NCI-H460 (cell line): ENCODE results near the gene SLC38A8. TPM values are rescaled to one million over a fixed set of nuclear protein-coding genes. Genes with fewer than 3 reads are reported as not detected.
A peak's percentile ranks its signal among the peaks of the same experiment; 100 is the strongest.

ENCODE experiments used
- DNase-seq: peaks from one replicate; pipeline ENCODE4 v3.0.0-alpha.2; 2016; ENCODE audit warnings: low read depth; ENCODE audit errors: extremely low read depth
- polyA plus RNA-seq: library from polyadenylated mRNA; depleted of rRNA; stranded (reverse); fragments of >200 nt; gene quantifications from 2 replicates; pipeline ENCODE4 v1.2.3, GENCODE V29; 2014; cell fraction: nucleus; rRNA removed
- total RNA-seq: library from RNA; depleted of rRNA; stranded (reverse); fragments of >200 nt; shearing (Covaris generic); gene quantifications from 2 replicates; pipeline ENCODE4 v1.2.3, GENCODE V29; 2014; rRNA removed

SLC38A8 gene
- total RNA-seq: not detected in 2 replicates
- polyA plus RNA-seq: not detected in 2 replicates

GRCh38 chr16:84042308-84042878 lies at the start of gene SLC38A8:
SLC38A8 (minus strand) TSS chr16:84042795; CDS start chr16:84042157, 638 bp downstream.
- DNase-seq: no peak

- DNase-seq: no peak
Observed at GRCh38 chr16:84091460-84091859, 48.9 kb upstream of the SLC38A8 start.

GRCh38 chr16:84090211-84090610 lies 47.6 kb upstream of the SLC38A8 start:
- DNase-seq: no peak

DNA sequence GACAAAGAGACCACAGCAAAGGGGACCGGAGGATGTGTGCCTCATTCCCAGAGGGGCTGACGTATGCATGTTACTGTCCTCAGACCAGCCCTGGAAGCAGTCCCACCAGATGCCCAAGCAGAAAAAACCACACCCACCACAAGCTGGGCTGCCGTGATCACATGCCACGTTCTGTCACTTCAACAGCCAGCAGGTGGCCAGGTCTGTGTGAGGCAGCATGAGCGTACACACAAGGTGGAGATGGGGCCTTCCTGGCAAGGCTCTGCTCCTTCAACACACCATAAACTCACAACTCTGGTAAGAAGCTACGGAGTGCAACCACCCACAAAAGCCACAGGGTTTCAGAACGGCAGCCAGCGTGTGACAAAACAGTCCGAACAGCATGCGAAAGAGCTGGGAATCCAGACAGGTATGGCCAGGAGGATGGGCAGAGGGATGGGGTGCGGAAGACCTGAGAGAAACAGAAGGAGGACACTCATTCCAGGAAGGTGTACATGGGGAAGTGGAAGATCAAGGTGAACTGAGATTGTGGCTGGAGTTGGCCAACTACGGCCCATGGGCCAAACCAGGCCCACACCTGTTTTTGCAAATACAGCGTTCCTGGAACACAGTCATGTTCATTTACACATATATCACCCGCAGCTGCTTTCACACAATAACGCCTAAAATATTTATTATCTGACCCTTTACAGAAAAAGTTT lies 46.2 kb upstream of the SLC38A8 start:
- no peak for DNase-seq

DNA sequence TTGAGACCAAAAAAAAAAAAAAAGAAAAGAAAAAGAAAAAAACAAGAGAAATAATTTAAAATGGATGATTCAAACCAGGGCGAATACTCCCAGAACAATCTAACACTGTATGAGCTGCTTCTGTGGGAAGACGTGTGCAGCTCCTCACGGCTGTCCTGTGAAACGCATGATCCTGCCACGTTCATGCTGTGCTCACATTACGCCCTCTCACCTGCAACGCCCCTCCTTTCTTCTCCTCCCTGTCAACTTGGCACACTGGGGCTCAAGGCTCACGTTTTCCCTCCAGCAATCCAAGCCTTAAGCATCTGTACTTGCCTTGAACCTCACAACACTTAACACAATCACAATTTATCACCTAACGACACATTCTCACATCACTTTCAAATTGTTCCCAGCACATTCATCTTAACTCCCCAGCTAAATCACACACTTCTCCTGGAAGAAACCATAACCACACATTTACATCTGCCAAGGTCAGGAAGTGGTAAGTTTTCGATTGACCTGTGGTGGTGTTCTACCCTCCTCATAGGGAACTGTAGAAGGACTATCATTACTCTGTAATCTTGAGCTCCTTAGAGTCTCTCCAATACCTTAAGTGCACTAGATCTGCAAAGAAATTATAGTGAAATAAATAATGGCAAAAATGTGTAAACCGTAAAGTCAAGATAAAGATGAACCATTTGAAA lies 45.0 kb upstream of the SLC38A8 start:
- DNase-seq: no peak

DNA sequence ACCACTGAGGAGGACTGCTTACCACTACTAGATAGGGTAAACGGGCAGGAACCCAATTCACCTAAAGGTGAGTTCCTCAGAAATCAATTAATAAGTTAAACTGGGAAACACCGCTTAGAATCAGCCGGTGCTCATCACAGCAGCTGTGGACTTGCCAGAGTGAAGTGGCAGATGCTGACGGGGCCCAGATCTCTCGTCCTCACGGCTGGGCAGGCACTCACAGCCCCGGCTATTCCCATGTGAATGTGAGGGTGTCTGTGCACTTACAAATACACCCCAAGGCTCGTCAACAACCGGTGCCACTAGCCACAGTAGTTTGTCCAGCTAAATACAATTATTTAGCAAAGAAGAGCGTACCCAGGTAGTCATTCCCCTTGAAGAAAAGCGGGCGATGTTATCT lies 44.4 kb upstream of the SLC38A8 start:
- no peak for DNase-seq

DNA sequence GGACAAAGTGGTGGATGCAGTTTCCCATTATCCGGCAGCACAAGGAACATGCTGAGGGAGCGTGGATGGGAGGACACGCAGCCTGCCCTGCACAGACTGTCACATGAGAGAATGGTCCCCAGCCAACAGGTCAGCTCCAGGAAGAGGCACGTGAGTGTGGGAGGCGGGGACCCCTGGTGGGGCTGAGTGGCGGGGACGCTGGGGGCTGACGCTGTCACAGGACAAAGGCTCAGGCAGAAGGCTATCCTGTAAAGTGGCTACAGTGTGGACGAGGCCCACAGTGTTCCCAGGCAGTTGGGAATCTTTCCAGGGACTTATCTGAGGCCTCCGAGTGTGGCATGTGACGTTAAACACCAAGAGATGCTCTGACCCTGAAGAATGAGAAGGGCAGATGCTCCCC lies 43.7 kb upstream of the SLC38A8 start:
- DNase-seq: no peak

DNA sequence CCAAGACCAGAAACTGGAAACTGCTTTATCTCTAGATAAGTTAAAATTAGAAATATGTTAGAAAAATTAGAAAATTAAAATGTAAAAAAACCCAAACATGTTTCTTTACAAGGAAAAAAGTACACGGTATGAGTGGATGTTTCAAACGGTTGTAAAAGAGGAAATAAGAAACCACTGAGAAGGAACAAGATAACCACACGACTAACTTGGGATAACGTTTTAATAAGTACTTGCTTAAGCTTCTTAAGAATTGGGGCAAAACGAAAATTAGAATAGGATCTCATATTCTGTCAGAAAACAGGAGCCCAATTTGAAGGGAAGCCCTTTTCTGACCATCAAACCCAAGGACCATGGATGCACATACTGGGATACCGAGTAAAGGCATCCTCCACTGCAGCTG lies 43.2 kb upstream of the SLC38A8 start:
- no peak for DNase-seq

GRCh38 chr16:84085271-84085667 lies 42.7 kb upstream of the SLC38A8 start:
- DNase-seq: no peak

- peak; percentile 52 for DNase-seq
Observed at GRCh38 chr16:84084570-84085270, 42.1 kb upstream of the SLC38A8 start.

DNA sequence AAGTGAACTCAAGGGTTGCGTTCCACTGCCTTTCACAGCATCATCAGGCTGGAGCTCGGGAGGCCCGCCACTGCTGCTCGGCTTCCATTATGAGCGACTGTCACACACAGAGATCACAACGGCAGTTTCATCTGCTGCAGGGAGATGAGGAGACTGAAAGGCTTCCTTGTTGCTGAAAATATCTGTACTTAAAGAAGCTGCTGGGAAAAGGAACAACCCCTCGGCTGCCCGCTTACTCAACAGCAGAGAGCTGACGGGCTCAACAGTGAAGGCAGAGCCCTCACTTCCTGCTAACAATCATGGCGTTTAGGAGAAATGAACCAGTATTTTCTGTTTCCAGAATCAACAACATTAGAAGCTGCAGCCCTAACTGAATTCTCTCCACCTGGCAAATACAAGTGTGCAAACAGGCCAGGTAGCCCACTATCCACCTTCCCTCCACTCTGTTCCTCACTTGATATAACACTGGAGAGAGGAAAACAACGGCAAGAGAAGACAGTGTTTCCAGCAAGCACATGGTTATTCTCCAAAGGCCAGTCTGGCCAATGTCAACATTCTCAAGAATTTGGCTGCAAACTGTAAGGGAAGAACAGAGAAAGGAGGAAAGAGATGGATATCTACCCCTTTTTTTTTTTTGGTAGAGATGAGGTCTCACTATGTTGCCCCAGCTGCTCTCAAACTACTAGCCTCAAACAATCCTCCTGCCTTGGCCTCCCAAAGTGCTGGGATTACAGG lies 40.4 kb upstream of the SLC38A8 start:
- no peak for DNase-seq

DNA sequence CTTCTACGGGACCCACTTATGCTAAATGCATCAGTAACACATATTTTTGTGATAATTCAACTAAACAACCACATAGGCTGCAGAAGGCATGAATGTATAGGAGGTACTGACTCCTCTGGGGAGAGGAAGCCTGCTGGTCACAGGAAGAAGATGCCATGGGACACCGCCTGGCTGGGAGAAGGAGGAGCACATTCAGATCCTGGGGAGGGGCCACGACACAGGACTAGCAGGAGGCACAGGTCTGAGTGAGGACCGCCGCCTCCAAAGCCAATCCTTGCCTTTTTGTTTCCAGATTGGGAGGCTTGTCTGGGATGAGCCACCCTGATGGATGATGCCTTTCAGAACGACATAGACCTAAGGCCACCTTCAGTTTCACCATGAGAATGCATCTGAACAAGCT lies 39.5 kb upstream of the SLC38A8 start:
- DNase-seq: no peak

DNA sequence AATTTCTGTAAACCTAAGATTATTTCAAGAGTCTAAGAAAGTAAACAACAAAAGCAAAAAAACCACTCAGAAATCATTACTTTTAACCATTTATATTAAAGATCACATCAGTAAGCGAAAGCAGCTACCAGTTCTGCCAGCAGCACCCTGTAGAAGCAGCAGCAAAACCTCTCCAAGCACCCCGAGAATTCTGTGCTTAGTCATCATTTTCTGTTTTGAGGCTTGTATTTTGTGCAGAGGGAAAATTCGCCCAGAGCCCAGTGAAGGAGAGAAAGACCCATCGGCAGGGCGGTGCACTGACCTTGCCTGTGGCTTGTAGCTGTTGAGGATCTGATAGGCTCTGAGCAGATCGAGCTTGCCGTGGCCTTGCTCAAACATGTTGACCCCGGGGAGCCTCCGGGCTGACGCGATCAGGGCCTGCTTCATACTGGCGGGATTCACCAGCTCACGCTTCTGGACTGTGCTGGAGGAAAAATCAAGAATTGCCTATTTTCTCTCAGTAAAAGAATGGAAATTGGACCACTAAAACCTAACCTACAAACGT lies 38.9 kb upstream of the SLC38A8 start:
- no peak for DNase-seq

DNA sequence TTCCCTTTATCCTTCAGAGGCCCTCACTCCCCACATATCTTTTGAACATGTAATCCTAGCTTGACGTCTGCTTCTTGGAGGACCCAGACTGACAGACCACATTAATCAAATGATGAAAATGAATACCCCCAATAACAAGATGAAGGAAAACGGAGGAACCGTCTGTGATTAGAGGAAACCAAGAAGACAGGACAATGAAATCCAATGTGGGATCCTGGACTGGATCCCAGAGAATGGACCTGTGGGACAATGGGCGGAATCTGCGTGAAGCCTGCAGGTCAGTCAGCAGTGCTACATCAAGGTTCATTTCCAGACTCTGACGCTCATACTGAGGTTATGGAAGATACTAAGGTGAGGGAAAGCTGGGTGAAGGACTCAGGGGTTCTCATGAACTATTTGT lies 38.2 kb upstream of the SLC38A8 start:
- DNase-seq: no peak

- DNase-seq: no peak
Observed at GRCh38 chr16:84080378-84080777, 37.8 kb upstream of the SLC38A8 start.

DNA sequence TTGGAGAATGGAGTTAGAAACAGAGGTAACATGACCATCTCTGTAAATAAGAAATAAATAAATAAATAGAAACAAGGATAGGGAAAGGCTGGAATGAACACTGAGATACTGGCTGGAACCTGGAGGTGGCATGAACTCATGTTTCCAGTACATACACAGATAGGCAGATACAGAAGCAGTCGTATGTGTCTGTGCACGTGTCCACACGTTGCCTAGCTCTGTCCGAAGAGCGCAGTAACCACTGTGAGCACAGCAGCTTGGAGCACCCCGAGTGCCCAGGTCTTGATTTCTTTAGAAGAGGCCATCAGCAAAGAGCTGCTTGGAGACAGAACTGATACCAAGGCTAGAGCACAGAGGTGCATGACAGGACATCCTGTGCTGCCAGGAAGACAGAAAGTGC lies 37.1 kb upstream of the SLC38A8 start:
- no peak for DNase-seq

DNA sequence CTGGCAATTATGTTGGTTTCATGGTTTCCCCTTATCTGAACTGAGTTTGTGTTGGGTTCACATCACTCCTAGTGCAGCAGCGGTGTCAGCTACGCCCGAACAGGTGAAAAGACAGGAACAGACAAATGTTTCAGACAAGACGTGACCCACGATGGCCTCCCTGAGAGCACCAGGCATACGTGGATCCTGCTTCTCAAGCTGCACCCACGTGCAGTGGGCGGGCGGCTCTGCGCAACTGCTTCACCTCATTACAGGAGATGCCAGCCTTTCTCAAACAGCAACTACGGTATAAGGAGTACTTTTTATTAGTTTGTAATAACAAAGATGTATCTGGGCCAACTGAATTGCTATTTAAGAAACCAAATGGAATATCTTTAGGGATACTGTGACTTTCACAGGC lies 32.8 kb upstream of the SLC38A8 start:
- DNase-seq: no peak

GRCh38 chr16:84074721-84075120 lies 32.1 kb upstream of the SLC38A8 start:
- no peak for DNase-seq

- no peak for DNase-seq
Observed at GRCh38 chr16:84072014-84072413, 29.4 kb upstream of the SLC38A8 start.

GRCh38 chr16:84071121-84071520 lies 28.5 kb upstream of the SLC38A8 start:
- no peak for DNase-seq
